ENCODE results near the gene LRTM2.

Gene LRTM2

GRCh38 chr12:1884651-1885050 lies 64.3 kb downstream of the LRTM2 start:
- DNase-seq (ENCODE audit: low read depth) = no peak

- DNase-seq (ENCODE audit: low read depth) = no peak
Observed at GRCh38 chr12:1885082-1885596, 64.8 kb downstream of the LRTM2 start.

DNA sequence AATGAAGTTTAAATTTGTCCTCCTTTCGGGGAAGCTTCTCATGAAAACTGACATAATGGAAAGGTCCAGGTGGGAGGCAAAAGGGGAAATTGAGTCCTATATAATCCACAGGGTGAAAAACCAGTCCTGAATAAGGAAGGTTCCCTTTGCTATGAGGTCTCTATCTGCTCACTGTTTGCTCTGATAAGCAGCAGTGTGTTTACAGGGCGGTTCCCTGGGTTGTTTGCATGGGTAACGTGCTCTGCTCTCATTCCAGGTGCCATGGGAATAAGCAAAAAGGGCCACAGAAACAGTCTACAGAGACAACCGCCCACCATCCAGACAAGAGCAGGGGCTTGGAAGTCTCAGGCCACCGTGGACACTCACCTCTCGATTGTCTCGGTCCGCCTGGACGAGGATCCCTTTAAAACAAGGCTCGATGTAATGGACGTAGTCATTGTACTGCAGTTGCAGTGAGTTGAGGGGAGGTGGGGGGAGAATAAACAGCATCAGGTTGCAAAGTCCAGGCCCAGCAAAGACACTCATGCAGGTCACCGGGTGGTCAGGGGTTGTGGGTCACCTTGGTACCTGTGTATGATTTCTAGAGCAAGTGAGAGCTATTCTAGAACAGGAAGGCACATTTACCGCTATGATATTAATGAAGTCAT lies 65.4 kb downstream of the LRTM2 start:
- DNase-seq (ENCODE audit: low read depth) = no peak
